ENCODE measurements around the gene CACNG7.

CACNG7 gene

DNA sequence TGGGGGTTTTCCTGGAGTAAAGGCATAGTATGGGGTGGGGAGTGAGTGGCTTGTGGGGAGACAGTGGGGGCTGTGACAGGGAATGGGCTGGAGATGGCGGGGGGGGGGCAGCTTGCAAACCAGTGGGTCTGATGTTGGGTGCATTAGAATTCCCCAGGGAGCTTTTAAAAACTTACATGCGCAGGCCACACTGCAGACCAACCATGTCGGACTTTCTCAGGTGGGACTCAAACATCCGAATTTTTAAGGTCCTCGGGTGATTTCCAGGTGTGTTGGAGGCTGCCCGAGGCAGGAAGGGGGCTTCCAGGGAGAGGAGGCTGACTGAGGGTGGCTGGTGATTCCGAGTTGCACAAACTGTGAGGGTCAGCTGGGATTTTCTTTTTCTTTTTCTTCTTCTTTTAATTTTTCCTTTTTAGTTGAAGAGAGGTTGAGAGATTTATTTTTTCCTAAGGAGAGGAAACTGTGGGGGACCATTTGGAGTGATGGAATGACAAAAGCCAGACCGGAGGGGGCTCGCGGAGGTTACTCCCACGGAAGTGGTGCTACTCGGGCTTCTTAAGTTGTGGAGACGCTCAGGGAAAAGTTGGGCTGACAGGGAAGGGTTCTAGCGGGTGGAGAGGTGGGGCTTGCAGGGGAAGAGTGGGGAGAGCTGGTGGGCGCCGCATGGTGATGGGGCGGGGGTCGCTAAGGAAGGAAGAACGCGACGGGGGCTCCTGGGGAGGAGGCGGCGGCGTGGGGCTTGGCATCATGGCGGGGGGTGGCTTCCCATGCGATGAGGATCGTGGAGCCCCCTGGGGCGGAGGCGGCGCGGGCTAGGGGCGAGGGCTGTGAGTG, 52.7 kb downstream of the CACNG7 start:
- H3K4me3 ChIP-seq (ENCODE audit: low read length) = no peak overlapping the region
- no peak for TF ChIP-seq ZNF274 (IDR thresholded peaks at IDR 0.05; ENCODE audit: low read depth, low read length)

GRCh38 chr19:53962887-53963431, 53.9 kb downstream of the CACNG7 start, which contains the start of gene CACNG8:
Gene CACNG8, plus strand, starts transcription at chr19:53962937.
- TF ChIP-seq ZNF274 (IDR thresholded peaks at IDR 0.05; ENCODE audit: low read depth, low read length) = no peak
- H3K4me3 ChIP-seq (ENCODE audit: low read length) = no peak within 1 kb of the TSS

DNA sequence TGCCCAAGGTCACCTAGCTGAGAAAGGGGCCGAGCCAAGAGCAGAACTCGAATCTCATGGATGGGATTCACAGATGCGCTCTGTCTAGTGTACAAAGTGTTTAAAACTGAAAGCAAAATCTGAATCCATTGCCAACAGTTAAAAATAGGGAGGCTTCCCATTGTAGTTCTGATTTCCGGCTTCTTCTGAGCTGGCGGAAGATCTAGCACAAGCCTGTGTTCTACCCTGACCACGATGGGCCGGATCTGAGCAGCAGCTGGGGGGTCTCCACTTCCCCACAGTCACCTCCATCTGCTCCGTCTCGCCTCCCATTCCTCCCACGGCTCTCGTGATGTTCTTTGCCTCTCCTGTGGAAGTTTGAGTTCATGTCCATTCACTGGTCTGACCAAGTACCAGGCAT, 56.0 kb downstream of the CACNG7 start:
- no peak overlapping the region for H3K4me3 ChIP-seq (ENCODE audit: low read length)
- TF ChIP-seq ZNF274 (IDR thresholded peaks at IDR 0.05; ENCODE audit: low read depth, low read length) = no peak

DNA sequence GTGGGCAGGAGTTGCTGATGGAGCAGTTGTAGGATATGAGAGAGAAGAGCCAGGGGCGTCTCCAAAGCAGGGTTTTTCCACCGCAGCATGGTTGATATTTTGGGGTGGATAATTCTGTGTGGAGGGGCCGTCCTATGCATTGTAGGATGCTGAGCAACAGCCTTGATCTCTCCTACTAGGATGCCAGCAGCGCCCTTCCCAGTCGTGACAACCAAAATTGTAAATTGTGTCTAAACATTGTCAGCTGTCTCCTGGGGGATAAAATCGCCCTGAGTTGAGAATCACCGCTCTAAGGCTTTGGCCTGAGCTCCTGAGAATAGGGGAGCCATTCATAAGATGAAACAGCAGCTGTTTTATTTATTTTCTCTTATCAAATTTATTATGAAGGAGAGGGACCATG, 57.9 kb downstream of the CACNG7 start:
- no peak overlapping the region for H3K4me3 ChIP-seq (ENCODE audit: low read length)
- no peak for TF ChIP-seq ZNF274 (IDR thresholded peaks at IDR 0.05; ENCODE audit: low read depth, low read length)

DNA sequence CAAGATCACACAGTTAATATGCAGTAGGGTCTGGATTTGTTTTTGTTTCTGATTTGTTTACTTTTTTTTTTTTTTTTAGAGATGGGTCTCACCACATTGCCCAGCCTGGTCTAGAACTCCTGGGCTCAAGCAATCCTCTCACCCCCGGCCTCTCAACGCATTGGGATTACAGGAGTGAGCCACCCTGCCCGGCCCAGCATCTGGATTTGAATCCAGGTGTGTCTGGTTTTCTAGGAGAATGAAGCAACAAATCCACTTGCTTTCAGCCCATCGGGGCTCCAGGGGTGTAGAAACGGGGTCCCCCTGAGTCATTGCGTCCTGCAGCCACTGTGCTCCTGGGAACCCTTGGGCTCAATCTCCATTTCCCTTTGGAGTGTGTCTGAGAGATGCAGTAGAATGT, 60.3 kb downstream of the CACNG7 start:
- TF ChIP-seq ZNF274 (IDR thresholded peaks at IDR 0.05; ENCODE audit: low read depth, low read length) = no peak

DNA sequence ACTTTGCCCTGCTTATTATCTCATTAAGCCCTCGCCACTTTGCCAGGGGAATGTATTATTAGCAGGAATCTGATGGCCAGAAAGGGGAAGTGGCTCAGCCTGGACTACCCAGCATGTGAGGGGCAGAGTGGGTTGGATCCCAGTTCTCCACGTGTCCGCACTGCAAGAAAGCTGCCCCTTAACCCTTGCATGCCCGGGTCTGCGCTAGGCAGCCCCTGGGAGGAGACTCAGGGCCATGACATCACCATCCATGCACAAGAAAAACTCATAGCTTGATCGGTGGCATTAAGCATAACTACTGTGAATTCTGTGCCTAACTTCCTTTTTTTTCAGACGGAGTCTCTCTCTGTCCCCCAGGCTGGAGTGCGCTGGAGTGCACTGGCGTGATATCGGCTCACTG, 62.6 kb downstream of the CACNG7 start:
- TF ChIP-seq ZNF274 (IDR thresholded peaks at IDR 0.05; ENCODE audit: low read depth, low read length) = no peak
- no peak overlapping the region for H3K4me3 ChIP-seq (ENCODE audit: low read length)

More for the DNA sequence above, 60.3 kb downstream of the CACNG7 start:
- H3K4me3 ChIP-seq (ENCODE audit: low read length) = no peak overlapping the region

DNA sequence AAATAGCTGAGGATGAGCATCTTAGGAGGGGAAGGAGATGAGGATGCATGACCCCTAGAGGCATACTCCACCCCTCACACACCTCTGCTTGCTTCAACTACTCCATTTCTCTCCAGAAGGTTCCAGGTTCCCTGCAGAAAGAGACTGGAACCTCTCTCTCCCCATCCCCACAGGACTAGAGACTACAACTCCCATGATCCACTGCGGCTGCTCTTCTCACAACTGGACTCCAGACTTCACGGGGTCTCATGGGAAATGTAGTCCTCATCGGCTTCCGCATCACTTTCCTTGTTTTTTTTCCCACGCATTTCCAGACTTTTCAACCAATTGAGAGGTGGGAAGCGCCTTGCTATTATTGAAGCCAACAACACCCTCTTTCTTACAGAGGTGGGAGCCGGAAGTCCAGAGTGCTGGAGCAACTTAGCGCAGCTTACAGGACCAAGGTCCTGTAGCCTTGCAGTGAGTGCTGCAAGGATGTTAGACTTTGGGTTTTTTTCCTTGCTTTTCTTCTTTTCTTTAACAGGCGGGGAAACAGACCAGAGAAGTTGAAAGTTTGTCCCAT, 68.4 kb downstream of the CACNG7 start:
- no peak for TF ChIP-seq ZNF274 (IDR thresholded peaks at IDR 0.05; ENCODE audit: low read depth, low read length)
- no peak overlapping the region for H3K4me3 ChIP-seq (ENCODE audit: low read length)

DNA sequence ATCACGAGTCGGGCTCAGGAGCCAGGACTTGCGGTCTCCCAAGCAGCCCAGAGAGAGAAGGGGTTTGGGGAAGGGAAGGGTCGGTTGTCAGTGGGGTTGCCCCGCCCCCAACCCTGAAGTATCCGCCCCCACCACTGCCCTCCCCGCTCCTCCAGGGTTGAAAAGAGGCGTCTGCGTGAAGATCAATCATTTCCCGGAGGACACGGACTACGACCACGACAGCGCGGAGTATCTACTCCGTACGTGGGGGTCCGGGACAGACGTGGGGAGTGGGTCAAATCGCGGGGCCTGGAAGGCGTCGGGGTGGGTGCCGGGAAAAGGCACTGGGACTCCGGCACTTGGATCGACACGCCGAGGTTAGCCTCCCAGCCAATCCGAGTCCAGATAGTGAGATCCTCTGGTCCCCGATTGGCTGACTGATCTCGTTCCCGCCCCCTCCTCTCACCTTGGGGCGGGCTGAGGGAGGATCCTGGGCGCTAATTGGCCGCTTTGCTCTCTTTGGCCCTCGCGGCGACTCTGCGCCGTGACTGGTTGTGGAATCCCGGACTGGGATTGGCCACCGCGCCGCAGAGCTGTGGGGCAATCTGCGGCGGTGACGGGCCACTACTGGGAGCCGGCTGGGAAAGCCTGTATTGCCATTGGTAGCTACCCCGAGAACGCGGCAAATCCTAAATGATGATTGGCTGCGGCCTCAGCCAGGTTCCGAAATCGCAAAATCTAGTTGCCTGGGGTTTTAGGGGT, 69.1 kb downstream of the CACNG7 start:
- no peak overlapping the region for H3K4me3 ChIP-seq (ENCODE audit: low read length)
- TF ChIP-seq ZNF274 (IDR thresholded peaks at IDR 0.05; ENCODE audit: low read depth, low read length) = no peak

DNA sequence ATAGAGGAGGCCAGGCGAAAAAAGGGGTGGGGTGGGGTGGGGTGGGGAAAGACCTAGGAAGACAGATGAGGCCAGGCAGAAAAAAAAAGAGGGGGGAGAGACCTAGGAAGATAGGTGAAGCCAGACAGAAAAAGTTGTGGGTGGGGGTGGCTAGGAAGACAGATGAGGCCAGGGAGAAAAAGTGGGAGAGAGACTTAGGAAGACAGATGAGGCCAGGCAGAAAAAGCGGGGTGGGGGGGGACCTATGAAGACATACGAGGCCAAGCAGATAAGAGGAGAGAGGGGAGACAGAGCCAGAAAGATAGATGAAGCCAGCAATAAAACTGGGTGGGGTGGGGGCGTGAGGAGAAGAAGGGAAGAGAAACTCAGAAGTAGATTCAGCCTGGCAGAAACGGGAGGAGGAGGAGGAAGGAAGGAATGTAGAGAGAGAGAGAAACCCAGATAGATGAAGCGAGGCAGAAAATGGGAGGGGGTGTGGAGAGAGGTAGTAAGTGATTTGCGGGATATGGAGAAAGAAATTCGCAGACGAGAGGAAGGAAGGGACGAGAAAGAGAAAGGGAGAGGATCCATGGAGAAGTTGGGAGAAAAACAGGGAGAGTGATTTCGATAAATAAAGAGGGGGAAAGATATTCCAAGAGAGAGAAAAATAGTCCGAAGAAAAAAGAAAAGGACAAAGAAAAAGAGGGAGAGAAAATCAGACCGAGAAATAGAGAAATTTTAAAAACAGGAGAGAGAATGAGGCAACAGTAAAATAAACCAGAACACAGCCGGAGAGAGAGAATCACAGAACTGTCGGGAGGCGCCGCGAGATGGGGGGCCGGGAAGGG, 70.1 kb downstream of the CACNG7 start:
- H3K4me3 ChIP-seq (ENCODE audit: low read length) = no peak overlapping the region
- TF ChIP-seq ZNF274 (IDR thresholded peaks at IDR 0.05; ENCODE audit: low read depth, low read length) = no peak

DNA sequence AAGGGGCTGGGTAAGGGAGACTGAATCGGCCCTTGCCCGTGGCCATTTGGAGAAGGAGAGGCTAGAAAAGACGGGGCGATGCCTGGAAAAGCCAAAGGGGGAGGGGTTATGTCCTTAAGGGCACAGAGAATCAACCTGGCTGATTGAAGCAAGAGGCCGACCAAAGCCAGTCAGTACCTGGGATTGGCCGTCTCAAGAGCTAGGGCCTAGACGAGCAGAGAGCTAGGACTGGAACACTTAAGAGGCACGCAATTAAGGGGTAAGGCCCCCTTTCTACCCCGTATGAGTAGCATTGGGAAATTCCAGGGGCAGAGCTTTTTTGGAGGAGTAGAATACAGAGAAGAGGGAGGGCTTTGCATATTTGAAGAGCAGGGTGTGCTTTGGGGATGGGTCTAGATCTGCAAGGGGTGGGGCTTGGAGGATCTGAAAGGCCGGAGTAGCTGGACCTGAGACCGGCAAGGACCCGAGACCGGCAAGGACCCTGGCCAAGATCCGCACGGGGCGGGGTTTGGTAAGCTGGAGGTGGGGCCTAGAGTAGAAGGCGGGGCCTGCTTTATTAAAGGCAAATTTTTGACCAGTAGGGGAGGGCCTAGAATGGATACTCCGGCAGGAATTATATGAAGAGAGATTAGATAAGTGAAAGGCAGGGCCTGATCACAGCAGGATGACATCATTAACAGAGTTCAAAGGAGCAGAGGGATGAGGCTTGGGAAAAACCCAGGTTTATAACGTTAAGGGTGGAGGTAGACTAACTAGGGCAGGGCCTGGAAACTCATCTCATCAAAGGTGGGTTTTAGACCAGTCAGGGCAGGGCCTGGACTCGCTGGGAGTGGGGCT, 71.7 kb downstream of the CACNG7 start:
- no peak overlapping the region for H3K4me3 ChIP-seq (ENCODE audit: low read length)
- TF ChIP-seq ZNF274 (IDR thresholded peaks at IDR 0.05; ENCODE audit: low read depth, low read length) = no peak

DNA sequence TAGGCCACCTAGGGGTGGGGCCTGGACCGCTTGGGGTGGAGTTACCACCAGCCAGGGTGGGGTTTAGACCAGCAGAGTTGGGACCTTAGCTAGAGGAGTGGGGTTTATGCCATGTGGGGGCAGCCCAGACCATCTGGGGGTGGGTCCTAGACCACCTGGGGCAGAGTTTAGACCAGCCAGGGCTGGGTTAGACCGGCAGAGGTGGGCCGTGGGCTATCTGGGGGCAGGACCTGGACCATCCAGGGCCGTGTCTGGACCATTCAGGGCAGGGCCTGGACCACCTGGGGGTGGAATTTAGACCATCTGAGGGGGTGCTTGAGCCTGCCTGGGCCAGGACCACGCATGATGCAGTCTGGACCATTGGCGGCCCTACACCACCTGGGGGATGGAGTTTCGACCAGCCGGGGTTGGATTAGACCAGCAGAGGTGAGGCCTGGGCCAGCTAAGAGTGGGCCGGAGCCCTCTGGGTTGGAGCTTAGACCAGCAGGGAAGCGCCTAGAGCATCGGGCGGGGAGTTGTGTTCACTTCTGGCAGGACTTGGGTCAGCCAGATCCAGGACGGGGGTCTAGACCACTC, 72.4 kb downstream of the CACNG7 start:
- H3K4me3 ChIP-seq (ENCODE audit: low read length) = no peak overlapping the region
- TF ChIP-seq ZNF274 (IDR thresholded peaks at IDR 0.05; ENCODE audit: low read depth, low read length) = no peak

DNA sequence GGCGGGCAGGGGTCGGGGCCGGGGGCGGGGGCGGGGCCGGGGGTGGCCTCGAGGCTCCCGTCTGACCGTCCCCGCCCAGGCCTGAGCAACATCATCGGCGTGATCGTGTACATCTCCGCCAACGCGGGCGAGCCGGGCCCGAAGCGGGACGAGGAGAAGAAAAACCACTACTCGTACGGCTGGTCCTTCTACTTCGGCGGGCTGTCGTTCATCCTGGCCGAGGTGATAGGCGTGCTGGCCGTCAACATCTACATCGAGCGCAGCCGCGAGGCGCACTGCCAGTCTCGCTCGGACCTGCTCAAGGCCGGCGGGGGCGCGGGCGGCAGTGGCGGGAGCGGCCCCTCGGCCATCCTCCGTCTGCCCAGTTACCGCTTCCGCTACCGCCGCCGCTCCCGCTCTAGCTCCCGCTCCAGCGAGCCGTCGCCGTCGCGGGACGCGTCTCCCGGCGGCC, 72.9 kb downstream of the CACNG7 start:
- no peak for TF ChIP-seq ZNF274 (IDR thresholded peaks at IDR 0.05; ENCODE audit: low read depth, low read length)
- no peak overlapping the region for H3K4me3 ChIP-seq (ENCODE audit: low read length)
